ENCODE measurements around the gene LRMDA. TPM values are rescaled to one million over a fixed set of nuclear protein-coding genes. Genes with fewer than 3 reads are reported as not detected.

The LRMDA gene
- total RNA-seq, 6 experiments from 2014 or later, result 0.32 TPM; not detected in 5

GRCh38 chr10:76265441-76266113 is 834.2 kb downstream of the LRMDA start:
- no peak for TF ChIP-seq CTCF (IDR thresholded peaks at IDR 0.05)

GRCh38 chr10:76268530-76268929 is 837.1 kb downstream of the LRMDA start:
- no peaks in the 10 kb centered on the region for H3K36me3 Mint-ChIP-seq (ENCODE audit: low read depth)
- H3K9me3 Mint-ChIP-seq, result no peaks in the 10 kb centered on the region
- no peaks in the 10 kb centered on the region for H3K4me1 Mint-ChIP-seq (ENCODE audit: low read depth)
- H3K27ac Mint-ChIP-seq, result no peak overlapping the region
- no peak for DNase-seq
- peaks cover 1% of the 10 kb centered on the region; the same call in 1 of the 2 replicates for H3K27me3 Mint-ChIP-seq (ENCODE audit: insufficient read depth)
- no peak for TF ChIP-seq CTCF (IDR thresholded peaks at IDR 0.05)
- no peak overlapping the region for H3K4me3 Mint-ChIP-seq

More at GRCh38 chr10:76265441-76266113, 834.2 kb downstream of the LRMDA start:
- Mint-ChIP-seq H3K4me1 (ENCODE audit: low read depth) (no peaks in the 10 kb centered on the region), H3K9me3 (peaks cover 8% of the 10 kb centered on the region), H3K4me3 (no peak overlapping the region), H3K27ac (no peak overlapping the region), H3K27me3 (ENCODE audit: insufficient read depth) (peaks cover 1% of the 10 kb centered on the region), H3K36me3 (ENCODE audit: low read depth) (peaks cover 1% of the 10 kb centered on the region; the same call in 1 of the 2 replicates)
- no peak for DNase-seq

- Mint-ChIP-seq H3K9me3 (peaks cover 1% of the 10 kb centered on the region; the same call in 1 of the 2 replicates), H3K27ac (no peak overlapping the region)
Measured at GRCh38 chr10:76268954-76269353, 837.5 kb downstream of the LRMDA start.

GRCh38 chr10:76270464-76270863 is 839.0 kb downstream of the LRMDA start:
- H3K9me3 Mint-ChIP-seq, result peaks cover 17% of the 10 kb centered on the region
- H3K4me3 Mint-ChIP-seq, result no peak overlapping the region
- no peak for DNase-seq
- no peak for TF ChIP-seq CTCF (IDR thresholded peaks at IDR 0.05)
- no peak overlapping the region for H3K27ac Mint-ChIP-seq
- H3K4me1 Mint-ChIP-seq (ENCODE audit: low read depth), result no peaks in the 10 kb centered on the region; the same call in 1 of the 2 replicates
- peaks cover 1% of the 10 kb centered on the region; the same call in 1 of the 2 replicates for H3K27me3 Mint-ChIP-seq (ENCODE audit: insufficient read depth)
- no peaks in the 10 kb centered on the region for H3K36me3 Mint-ChIP-seq (ENCODE audit: low read depth)

More at GRCh38 chr10:76268954-76269353, 837.5 kb downstream of the LRMDA start:
- no peak for TF ChIP-seq CTCF (IDR thresholded peaks at IDR 0.05)
- DNase-seq, result no peak
- no peaks in the 10 kb centered on the region; the same call in 1 of the 2 replicates for H3K4me1 Mint-ChIP-seq (ENCODE audit: low read depth)
- H3K27me3 Mint-ChIP-seq (ENCODE audit: insufficient read depth), result peaks cover 1% of the 10 kb centered on the region; the same call in 1 of the 2 replicates
- no peak overlapping the region for H3K4me3 Mint-ChIP-seq
- H3K36me3 Mint-ChIP-seq (ENCODE audit: low read depth), result no peaks in the 10 kb centered on the region

GRCh38 chr10:76274933-76275332 is 843.5 kb downstream of the LRMDA start:
- no peak for TF ChIP-seq CTCF (IDR thresholded peaks at IDR 0.05)
- peaks cover 6% of the 10 kb centered on the region for H3K36me3 Mint-ChIP-seq (ENCODE audit: low read depth)
- no peak for DNase-seq
- H3K27ac Mint-ChIP-seq, result no peak overlapping the region
- peaks cover 25% of the 10 kb centered on the region for H3K9me3 Mint-ChIP-seq
- no peaks in the 10 kb centered on the region; the same call in 1 of the 2 replicates for H3K4me1 Mint-ChIP-seq (ENCODE audit: low read depth)
- H3K27me3 Mint-ChIP-seq (ENCODE audit: insufficient read depth), result peaks cover 1% of the 10 kb centered on the region
- H3K4me3 Mint-ChIP-seq, result no peak overlapping the region
